RWPE1 (cell line): ENCODE measurements around the gene MPPED2.

Source experiments
- CTCF ChIA-PET: fragments of 350-600 bp; sonication (Branson Sonifier 250); formaldehyde crosslinking; extraction: SDS; loops from one replicate; lab custom pipeline; 2021; lab: Yijun Ruan, JAX
- POLR2A ChIA-PET: fragments of 400-600 bp; formaldehyde crosslinking; extraction: SDS; loops from one replicate; lab custom pipeline; 2020; ENCODE audit warnings: antibody characterized with exemption; ENCODE audit not compliant: low non-redundant PET; lab: Yijun Ruan, JAX
- DNase-seq: peaks from one replicate; pipeline ENCODE4 v3.0.0; 2012; ENCODE audit warnings: low spot score
- H3K27ac ChIP-seq: fragments of 450-650 bp; 2 replicates; pipeline ENCODE4 v1.5.1; 2017
- CTCF ChIP-seq: fragments of 450-650 bp; conservative IDR thresholded peaks from 2 replicates; pipeline ENCODE4 v1.5.1; 2017; ENCODE audit warnings: low read depth, mild to moderate bottlenecking

The MPPED2 gene

GRCh38 chr11:30360741-30361140 is 225.4 kb downstream of the MPPED2 start:
- ChIA-PET POLR2A (no interaction called here), CTCF (no interaction called here)
- no peak for TF ChIP-seq CTCF
- no peak overlapping the region for H3K27ac ChIP-seq
- DNase-seq = peak; percentile 78
